Heart right ventricle (tissue), 16 donors: ENCODE measurements around the gene ZSCAN9. TPM values are rescaled to one million over a fixed set of nuclear protein-coding genes. Genes with fewer than 3 reads are reported as not detected.

Experiments
- ATAC-seq, 8 donors: fragments of 200-7000 bp; cut with Tn5 transposase; one replicate each; pipeline ENCODE4 v1.9.1; 2020; ENCODE audit warnings: mild to moderate bottlenecking in 8 of 8, moderate library complexity in 8 of 8, moderate number of reproducible peaks in 1 of 8
- DNase-seq, 2 donors: peaks; one replicate each; pipeline ENCODE4 v3.0.0-alpha.2; 2020
- H3K27ac ChIP-seq, 10 donors: fragments of 200-600 bp; sonication (generic) in 2 of 10; one replicate each; pipeline versions ENCODE4 v1.5.0 to v1.8.0; 2020 to 2022; ENCODE audit warnings: mild to moderate bottlenecking in 3 of 10
- H3K27me3 ChIP-seq, 7 donors: fragments of 200-600 bp; one replicate each; pipeline ENCODE4 v1.8.0; 2021 to 2022; ENCODE audit warnings: mild to moderate bottlenecking in 2 of 7
- H3K36me3 ChIP-seq, 9 donors: fragments of 200-600 bp; sonication (generic) in 1 of 9; one replicate each; pipeline versions ENCODE4 v1.5.0 to v1.8.0; 2020 to 2022; ENCODE audit warnings: mild to moderate bottlenecking in 2 of 9
- H3K4me1 ChIP-seq, 9 donors: fragments of 200-600 bp; sonication (generic) in 1 of 9; one replicate each; pipeline versions ENCODE4 v1.5.0 to v1.8.0; 2020 to 2022; ENCODE audit warnings: mild to moderate bottlenecking in 4 of 9
- H3K4me3 ChIP-seq, 10 donors: fragments of 200-600 bp; sonication (generic) in 2 of 10; one replicate each; pipeline versions ENCODE4 v1.5.0 to v1.8.0; 2020 to 2022; ENCODE audit warnings: mild to moderate bottlenecking in 7 of 10, moderate library complexity in 2 of 10
- H3K9me3 ChIP-seq, 11 donors: fragments of 200-600 bp in 10 of 11; sonication (generic) in 2 of 11; one replicate each; pipeline versions ENCODE4 v1.5.0 to v1.8.0; 2013 to 2022; ENCODE audit warnings: mild to moderate bottlenecking in 2 of 11, control low read depth in 1 of 11, moderate library complexity in 1 of 11
- CTCF ChIP-seq, 9 donors: fragments of 200-600 bp; sonication (generic) in 2 of 9; IDR thresholded peaks; one replicate each; pipeline versions ENCODE4 v1.5.0 to v1.8.0; 2021 to 2022; ENCODE audit warnings: antibody characterized with exemption in 9 of 9, mild to moderate bottlenecking in 5 of 9, moderate library complexity in 1 of 9
- WGBS, 2 donors: extraction: QIAGEN DNeasy Blood & Tissue Kit; methylation state at CpG; one replicate each; pipeline ENCODE4 v1.1.7; 2013; ENCODE audit warnings: inconsistent platforms in 1 of 2; 5-methylcytosine and 5-hydroxymethylcytosine counted together
- intact Hi-C, 10 donors: fragments of 100-400 bp; cut with DNase I; formaldehyde crosslinking; loops; one replicate each; pipeline versions ENCODE4 v1.11.1 to v1.14.2; 2022
- polyA plus RNA-seq, 2 donors: library from polyadenylated mRNA; stranded (reverse); fragments of 200-250 nt; gene quantifications; one replicate each; pipeline ENCODE4 v1.2.3, GENCODE V29; 2013
- total RNA-seq, 10 donors: library from RNA; stranded (reverse); fragmentation: NEBNext Ultra II Directional in 3 of 10; extraction: Animal tissue kit (Norgen Biotek cat#: 25700) in 3 of 10; gene quantifications; one replicate each; pipeline versions ENCODE4 v1.2.1 to v1.2.4, GENCODE V29; 2021 to 2023
- donor health status: Arrhythmogenic right ventricular cardiomyopathy.
- donor health status: ischemic (EF 13 %, LVEDD 7.1; RV severe dilation, severe dysfunction).
- donor health status: healthy with polysubstance abuse.
- donor health status: DM: no; HTN: yes; CAD: no.
- donor health status: DM: no; HTN: no; CAD: no.
- donor health status: ischemic (EF 25% LVEDD 6.9; RV normal size, moderate dysfunction).
- donor health status: ischemic (EF 25% LVEDD 5.7; RV mildly dilated, moderate dysfunction).
- donor health status: healthy.
- donor health status: DM: yes; HTN: yes; CAD: no.
- donor health status: Ischemic cardiomyopathy.
- donor health status: ischemic (EF 35%, LVEDD 5.7; RV mildly dilated, moderate dysfunction).
- donor health status: nonischemic (EF 11% LVEDD 7.7; RV severe dilation, severe dysfunction).
- donor health status: DM: yes; HTN: yes; CAD: no.
- donor health status: PGD.
- donor health status: ischemic (EF 29% LVEDD 5.4; RV normal size, mild dysfunction).
- donor health status: nonischemic (EF 23%, LVEDD 6.1; RV moderate dilation, normal function).

Gene ZSCAN9
- total and polyA plus RNA-seq, 12 donors = 6.8 to 11.2 (median 8.8) TPM

GRCh38 chr6:28277746-28278145, 52.7 kb downstream of the ZSCAN9 start:
- H3K36me3 ChIP-seq = peaks cover 0 to 55% (median 31%) of the 10 kb centered on the region in 9 donors
- ATAC-seq (no peak), DNase-seq (no peak)
- TF ChIP-seq CTCF (IDR thresholded peaks at IDR 0.05) = no peak
- peaks cover 0 to 3% (median 0%) of the 10 kb centered on the region in 11 donors for H3K9me3 ChIP-seq
- intact Hi-C loops = no loop called here
- peaks cover 0 to 31% (median 11%) of the 10 kb centered on the region in 9 donors for H3K4me1 ChIP-seq
- H3K27ac ChIP-seq = no peak overlapping the region
- 73 to 84% methylated on average over 3 of the region's 3 CpGs for WGBS, 2 donors
- no peak overlapping the region for H3K4me3 ChIP-seq
- H3K27me3 ChIP-seq = peaks cover 0 to 6% (median 0%) of the 10 kb centered on the region in 7 donors

- WGBS, 2 donors = 46 to 48% methylated on average over 3 of the region's 3 CpGs
- H3K4me1 ChIP-seq = peaks cover 0 to 16% (median 11%) of the 10 kb centered on the region in 9 donors
- peak overlapping the region in 7 of 10 donors; percentile 43 to 77 (median 62) for H3K27ac ChIP-seq
- no peak for TF ChIP-seq CTCF (IDR thresholded peaks at IDR 0.05)
- ATAC-seq (no peak), DNase-seq (no peak)
- H3K36me3 ChIP-seq = peaks cover 0 to 55% (median 18%) of the 10 kb centered on the region in 9 donors
- H3K4me3 ChIP-seq = peak overlapping the region; percentile 47 to 88 (median 76)
- H3K27me3 ChIP-seq = peaks cover 0 to 6% (median 0%) of the 10 kb centered on the region in 7 donors
- intact Hi-C loops = loop anchor here in 6 of 10 donors (2.0 to 10.0 kb wide), 5 partner anchors 52 to 76 kb away; partner anchors contain the start of genes ZSCAN31 (in 3 of the 6) and ZKSCAN3 (in 1 of the 6)
- peaks cover 0 to 10% (median 0%) of the 10 kb centered on the region in 11 donors for H3K9me3 ChIP-seq
These were observed 55.7 kb downstream of the ZSCAN9 start for GRCh38 chr6:28280595-28281287.

GRCh38 chr6:28281288-28282064, 56.4 kb downstream of the ZSCAN9 start, which contains the start of gene PGBD1:
TSS of gene PGBD1 (plus strand) at chr6:28281572. CDS start at chr6:28283814, 2,242 bp downstream.
- H3K4me1 ChIP-seq = peaks cover 0 to 16% (median 11%) of the 10 kb centered on the region in 9 donors
- H3K27ac ChIP-seq = peak within 1 kb of the TSS in 8 of 10 donors; percentile 34 to 77 (median 60)
- peak in 2 of 9 donors; percentile 2 to 14 for TF ChIP-seq CTCF (IDR thresholded peaks at IDR 0.05)

GRCh38 chr6:28282926-28283325, 57.9 kb downstream of the ZSCAN9 start:
- intact Hi-C loops = loop anchor here in 5 of 10 donors (5.0 to 10.0 kb wide), 4 partner anchors 49 to 62 kb away; partner anchors contain the start of genes ZSCAN31 (in 3 of the 5) and ZKSCAN3 (in 1 of the 5)
- Histone ChIP-seq H3K27ac (no peak overlapping the region), H3K36me3 (peaks cover 0 to 55% (median 20%) of the 10 kb centered on the region in 9 donors), H3K4me1 (peaks cover 0 to 16% (median 11%) of the 10 kb centered on the region in 9 donors), H3K4me3 (no peak overlapping the region), H3K9me3 (peaks cover 0 to 10% (median 0%) of the 10 kb centered on the region in 11 donors), H3K27me3 (peaks cover 0 to 6% (median 0%) of the 10 kb centered on the region in 7 donors)
- DNase-seq (no peak), ATAC-seq (no peak)
- 96 to 99% methylated on average over 2 of the region's 2 CpGs for WGBS, 2 donors
- TF ChIP-seq CTCF (IDR thresholded peaks at IDR 0.05) = no peak

More at GRCh38 chr6:28281288-28282064, 56.4 kb downstream of the ZSCAN9 start, which contains the start of gene PGBD1:
- DNase-seq (peak; percentile 72 to 85), ATAC-seq (peak; percentile 92 to 98 (median 96))
- Histone ChIP-seq H3K9me3 (peaks cover 0 to 10% (median 0%) of the 10 kb centered on the region in 11 donors), H3K4me3 (peak within 1 kb of the TSS; percentile 47 to 88 (median 76)), H3K36me3 (peaks cover 0 to 55% (median 14%) of the 10 kb centered on the region in 9 donors), H3K27me3 (peaks cover 0 to 6% (median 0%) of the 10 kb centered on the region in 7 donors)
- WGBS, 2 donors = 0 to 2% methylated on average over 50 of the region's 50 CpGs
- intact Hi-C loops = loop anchor here in 6 of 10 donors (2.0 to 10.0 kb wide), 5 partner anchors 51 to 75 kb away; partner anchors contain the start of genes ZSCAN31 (in 3 of the 6) and ZKSCAN3 (in 1 of the 6)
